GM19099 (cell line): ENCODE measurements around the gene C1orf198.

Experiments used
- POLR2A ChIP-seq: IDR thresholded peaks from 3 replicates; pipeline ENCODE4 v1.6.1; 2011; ENCODE audit warnings: low read depth; ENCODE audit not compliant: insufficient read length; ENCODE audit errors: extremely low read depth

Gene C1orf198, protein sequence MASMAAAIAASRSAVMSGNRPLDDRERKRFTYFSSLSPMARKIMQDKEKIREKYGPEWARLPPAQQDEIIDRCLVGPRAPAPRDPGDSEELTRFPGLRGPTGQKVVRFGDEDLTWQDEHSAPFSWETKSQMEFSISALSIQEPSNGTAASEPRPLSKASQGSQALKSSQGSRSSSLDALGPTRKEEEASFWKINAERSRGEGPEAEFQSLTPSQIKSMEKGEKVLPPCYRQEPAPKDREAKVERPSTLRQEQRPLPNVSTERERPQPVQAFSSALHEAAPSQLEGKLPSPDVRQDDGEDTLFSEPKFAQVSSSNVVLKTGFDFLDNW

GRCh38 chr1:230867903-230868735 is at the start of gene C1orf198:
C1orf198 (minus strand) TSS chr1:230868521; CDS start chr1:230868512, 9 bp downstream.
- peak; percentile 32 for TF ChIP-seq POLR2A

DNA sequence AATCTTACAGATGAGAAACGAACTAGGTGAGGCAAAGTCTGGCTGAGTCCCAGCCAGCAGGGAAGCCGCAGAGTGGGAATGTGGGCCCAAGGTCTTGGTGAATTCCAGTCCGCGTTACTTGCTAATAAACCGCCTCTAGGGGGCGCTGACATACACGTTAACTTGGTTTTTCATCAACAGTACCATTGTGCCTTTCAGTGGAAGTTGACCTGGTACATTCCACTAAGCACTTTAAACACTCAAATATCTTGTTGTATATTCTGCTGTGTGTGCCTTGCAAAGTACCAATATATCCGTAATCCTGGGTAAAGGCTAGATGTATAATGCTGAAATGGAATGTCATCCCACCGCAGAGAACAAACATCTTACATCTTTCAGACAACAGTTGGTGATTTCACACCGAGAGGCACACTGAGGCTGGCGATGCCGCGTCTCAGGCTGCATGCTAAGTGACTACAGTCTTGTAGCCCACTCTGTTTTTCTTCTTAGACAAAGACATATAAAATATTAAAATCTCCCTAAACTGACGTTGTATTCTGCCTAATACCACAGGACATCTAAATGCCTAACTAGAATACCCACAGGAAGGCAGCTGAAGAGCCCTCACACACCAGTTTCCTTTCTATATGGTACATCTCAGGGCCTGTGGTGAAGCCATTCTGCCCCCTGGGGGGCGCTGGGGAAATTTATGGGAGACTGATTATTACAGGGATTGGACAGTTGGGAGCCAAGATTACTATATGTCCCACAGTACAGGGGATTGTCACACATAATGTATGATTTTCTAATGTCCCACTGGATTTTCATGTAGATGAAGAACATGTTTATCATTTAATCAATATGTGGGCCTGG is 49.2 kb upstream of the C1orf198 start:
- TF ChIP-seq POLR2A, result no peak

GRCh38 chr1:230916587-230917283 is 48.4 kb upstream of the C1orf198 start:
- no peak for TF ChIP-seq POLR2A

DNA sequence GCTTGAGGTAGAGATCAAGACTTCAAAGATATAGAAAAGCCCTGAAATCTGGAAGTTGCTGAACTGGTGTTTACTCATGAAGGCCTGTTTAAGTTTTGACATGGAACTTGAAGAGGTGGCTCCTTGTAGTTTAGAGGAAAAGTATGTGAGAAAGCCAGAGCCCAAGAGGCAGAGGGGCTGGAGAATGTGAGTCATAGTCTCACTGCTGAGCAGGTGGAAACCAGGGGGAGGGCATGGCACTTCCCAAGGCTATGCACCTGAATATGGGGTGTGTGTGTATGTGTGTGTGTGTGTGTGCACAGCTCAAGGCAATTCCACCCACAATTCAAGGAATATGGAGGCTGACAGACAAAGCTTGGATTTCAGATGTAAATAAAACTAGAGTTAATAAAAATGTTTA is 46.8 kb upstream of the C1orf198 start:
- TF ChIP-seq POLR2A, result no peak

DNA sequence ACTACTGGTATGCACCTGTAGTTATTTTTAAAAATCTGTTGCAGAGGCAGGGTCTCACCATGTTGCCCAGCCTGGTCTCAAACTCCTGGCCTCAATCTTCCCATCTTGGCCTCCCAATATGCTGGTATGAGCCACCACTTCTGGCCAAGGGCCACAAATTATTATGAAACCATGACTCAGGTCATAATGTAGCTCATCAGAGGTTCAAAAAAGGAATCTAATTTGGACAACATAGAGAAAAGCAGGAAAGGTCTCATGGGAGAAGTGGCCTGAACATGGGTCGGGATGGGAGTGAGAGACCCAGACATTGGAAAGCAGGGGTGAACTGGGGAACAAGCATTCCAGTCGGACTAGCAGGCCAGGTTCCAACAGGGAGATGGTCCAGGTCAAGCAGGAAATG is 45.2 kb upstream of the C1orf198 start:
- no peak for TF ChIP-seq POLR2A

GRCh38 chr1:230910755-230911117 is 42.4 kb upstream of the C1orf198 start:
- no peak for TF ChIP-seq POLR2A

DNA sequence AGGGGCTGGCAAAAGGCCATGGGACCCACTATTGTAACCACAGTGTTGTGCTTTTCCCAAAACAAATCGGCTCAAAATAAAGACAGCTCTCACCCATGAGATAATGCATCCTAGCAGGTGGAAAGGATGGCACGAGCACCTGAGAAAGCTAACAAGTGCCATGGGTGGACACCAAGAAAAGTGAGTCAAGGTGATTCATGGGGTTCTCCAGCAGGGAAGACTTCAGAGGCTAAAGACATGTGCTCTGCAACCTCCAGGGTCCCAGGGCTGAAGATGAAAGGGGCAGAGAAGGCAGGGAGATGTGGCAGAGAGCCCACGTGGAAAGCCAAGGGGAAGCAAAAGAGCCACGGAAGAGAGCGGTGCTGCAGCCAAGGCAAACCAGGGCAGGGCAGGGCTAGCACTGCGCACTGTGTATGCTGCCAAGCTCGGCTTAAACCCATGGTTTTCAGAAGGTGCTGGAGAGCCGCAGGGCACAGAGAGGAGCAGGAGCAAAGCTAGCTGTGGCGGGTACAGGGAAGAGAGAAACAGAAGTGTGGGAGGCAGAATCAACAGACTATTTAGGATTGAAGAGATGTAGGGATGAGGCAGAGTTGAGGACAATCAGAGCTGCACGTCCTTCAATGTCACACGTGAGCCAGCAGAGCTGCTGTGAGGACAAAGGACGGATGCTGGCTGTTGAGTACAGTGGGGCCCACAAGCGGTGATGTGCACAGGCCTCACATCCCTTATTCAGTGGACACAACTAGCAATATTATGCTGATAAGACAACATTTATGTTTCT is 41.8 kb upstream of the C1orf198 start:
- TF ChIP-seq POLR2A, result no peak

- no peak for TF ChIP-seq POLR2A
Observed at GRCh38 chr1:230907472-230908205, 39.3 kb upstream of the C1orf198 start.

DNA sequence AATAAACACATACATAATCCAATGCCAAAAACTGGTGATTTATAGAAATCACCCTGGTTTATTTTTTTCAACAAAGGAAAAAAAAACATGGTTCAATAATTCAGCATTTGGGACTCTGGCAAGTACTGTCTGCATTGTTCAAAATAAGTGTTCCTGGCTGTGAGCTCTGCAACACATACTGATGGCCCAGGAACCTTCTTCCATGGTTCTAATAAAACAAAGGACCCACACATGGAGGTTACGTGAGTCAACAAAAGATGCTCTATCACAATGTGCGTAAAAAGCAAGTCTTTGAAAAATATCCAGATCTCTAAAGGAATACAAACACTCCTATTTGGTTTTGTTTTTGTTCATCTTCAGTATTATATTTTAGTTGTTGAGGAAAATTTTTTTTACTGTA is 37.9 kb upstream of the C1orf198 start:
- TF ChIP-seq POLR2A, result no peak

- no peak for TF ChIP-seq POLR2A
Observed at GRCh38 chr1:230905733-230906132, 37.4 kb upstream of the C1orf198 start.

DNA sequence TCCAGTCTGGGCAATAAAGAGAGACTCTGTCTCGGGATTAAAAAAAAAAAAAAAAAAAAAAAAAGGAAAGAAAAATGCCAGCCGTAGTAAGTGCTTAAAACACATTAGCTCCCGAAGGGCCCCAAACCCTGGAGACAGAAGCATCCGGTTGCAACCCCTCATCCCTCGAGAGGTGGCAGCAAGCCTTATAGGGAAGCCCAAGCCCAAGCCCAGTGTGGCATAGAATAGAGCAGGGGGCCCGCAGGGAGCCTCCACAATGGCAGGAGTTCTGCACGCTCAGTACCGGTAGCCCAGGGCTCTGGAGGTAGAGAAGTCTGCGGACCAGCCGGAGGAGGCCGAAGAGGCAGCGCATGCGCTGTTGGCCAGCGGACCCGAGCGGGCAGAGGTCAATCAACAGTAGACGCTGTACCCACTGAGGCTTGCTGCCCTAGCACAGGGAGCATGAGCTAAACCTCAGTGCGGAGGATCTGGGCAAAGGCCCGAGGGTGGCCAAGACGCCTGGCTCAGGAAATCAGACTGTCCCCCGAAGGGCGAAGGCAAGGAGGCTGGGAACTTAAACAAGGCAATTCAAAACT is 34.1 kb upstream of the C1orf198 start:
- no peak for TF ChIP-seq POLR2A

GRCh38 chr1:230901671-230902070 is 33.4 kb upstream of the C1orf198 start:
- no peak for TF ChIP-seq POLR2A

DNA sequence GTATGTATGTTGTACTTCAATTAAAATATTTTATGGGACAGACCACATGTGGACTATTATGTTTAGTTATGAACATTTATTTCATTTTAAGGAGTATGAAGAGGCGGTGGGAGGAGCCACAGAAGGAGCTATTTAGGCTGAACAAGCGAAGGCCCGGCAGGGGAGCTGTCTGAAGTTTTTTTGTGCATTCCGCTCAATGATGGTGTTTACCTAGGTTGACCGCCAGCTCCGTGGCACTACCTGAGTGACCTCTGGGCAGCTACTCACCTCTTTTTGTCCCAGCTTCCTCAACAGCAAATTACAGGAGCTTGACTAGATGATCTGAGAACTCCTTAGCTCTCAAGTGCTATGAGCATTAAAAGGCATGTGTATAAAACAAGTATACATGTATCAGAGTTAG is 32.7 kb upstream of the C1orf198 start:
- TF ChIP-seq POLR2A, result no peak

- TF ChIP-seq POLR2A, result no peak
Observed at GRCh38 chr1:230899841-230900251, 31.5 kb upstream of the C1orf198 start.

- no peak for TF ChIP-seq POLR2A
Observed at GRCh38 chr1:230898748-230899147, 30.4 kb upstream of the C1orf198 start.
